ENCODE measurements around the gene PPP1R10.

The PPP1R10 gene

DNA sequence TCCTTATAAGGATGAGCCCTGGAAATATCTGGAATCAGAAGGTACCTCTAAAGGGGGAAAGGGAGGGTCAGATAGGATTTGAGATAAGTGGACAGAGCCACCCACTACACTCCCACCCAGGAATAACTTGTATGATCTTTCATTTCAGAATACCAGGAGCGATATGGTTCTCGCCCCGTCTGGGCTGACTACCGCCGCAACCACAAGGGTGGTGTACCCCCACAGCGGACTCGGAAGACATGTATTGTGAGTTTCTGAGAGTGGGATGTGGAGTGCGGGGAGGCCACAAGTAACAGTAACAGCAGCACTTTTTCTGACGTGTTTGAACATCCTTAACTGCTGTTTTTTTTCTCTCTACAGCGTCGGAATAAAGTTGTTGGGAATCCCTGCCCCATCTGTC is 2.5 kb upstream of the PPP1R10 start:
- DNase-seq (ENCODE audit: low read depth): no peak

GRCh38 chr6:30618270-30618797 is 1.3 kb upstream of the PPP1R10 start:
- no peak for DNase-seq (ENCODE audit: low read depth)

DNA sequence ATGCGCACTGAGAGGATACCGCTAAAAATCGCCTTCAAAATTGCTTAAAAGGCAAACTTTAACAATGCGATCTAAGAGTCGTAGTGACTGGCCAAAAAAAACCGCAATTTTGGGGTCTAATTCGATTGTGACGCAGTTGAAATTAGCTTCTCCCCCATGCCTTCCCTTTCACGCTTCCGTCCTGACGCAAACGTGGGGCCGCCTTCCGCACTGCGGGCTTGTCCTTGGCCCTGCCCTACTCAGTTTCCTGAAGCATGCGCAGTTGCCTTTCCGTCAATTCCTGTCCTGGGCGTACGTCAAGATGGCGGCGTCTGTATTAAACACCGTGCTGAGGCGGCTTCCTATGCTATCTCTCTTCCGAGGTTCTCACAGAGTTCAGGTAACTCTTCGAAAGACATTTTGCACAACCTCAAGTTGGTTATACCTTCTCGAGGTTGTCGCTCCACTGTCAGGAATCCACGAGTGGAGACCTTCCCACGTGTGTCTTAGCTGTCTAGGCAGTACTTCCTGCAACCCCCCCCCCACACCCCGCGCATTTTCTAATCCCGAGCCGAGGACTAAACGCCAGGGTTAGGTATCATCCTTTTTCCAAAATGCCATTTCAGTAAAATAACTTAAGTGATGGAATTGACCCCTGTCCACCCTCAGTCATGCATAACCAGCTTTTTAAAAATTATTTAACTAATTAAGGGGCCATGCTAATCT is 674 bp upstream of the PPP1R10 start, which contains the start of gene MRPS18B:
TSS of gene MRPS18B (plus strand) at position 276 of the 705 bp plus-strand sequence. CDS start at position 302, 26 bp downstream.
- DNase-seq (ENCODE audit: low read depth): peak; percentile 93

DNA sequence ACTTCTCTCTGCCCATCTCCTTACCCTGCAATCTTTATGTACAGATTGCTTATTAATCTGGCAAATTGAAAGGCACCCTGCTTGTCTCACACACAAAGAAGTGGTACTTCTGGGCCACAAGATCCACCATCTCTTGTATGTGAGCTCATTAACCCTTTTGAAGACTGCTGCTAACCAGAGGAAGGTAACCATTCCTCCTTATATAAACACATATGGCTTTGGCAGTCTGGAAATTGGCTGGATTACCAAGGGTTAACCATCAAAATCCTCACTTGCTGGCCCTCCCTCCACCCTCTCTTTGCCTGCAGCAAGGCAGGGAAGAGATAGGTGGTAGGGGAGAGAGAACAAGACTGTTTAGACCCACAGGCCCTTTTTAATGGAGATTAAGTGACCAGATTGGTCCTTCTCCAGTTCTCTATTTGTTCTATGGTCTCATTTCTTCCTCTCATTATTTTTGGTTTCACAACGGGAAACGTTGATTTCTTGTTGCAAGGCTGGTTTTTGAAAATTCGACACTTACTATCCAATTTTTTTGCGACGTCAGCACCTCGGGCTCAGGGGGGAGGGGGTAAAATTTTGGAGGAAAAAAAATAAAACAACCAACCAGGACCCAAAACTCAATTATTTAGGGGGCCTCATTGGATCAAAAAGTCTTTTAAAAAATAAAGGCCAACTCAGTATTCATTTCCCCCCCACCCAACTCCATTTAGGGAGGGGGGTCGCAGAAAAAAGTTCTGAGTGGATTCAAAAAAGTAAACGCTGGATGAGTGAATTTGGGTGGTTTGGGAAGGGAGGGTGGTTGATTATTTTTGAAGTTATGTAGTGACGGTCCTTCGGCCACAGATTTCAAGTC is 859 bp downstream of the PPP1R10 start:
- DNase-seq (ENCODE audit: low read depth): no peak

DNA sequence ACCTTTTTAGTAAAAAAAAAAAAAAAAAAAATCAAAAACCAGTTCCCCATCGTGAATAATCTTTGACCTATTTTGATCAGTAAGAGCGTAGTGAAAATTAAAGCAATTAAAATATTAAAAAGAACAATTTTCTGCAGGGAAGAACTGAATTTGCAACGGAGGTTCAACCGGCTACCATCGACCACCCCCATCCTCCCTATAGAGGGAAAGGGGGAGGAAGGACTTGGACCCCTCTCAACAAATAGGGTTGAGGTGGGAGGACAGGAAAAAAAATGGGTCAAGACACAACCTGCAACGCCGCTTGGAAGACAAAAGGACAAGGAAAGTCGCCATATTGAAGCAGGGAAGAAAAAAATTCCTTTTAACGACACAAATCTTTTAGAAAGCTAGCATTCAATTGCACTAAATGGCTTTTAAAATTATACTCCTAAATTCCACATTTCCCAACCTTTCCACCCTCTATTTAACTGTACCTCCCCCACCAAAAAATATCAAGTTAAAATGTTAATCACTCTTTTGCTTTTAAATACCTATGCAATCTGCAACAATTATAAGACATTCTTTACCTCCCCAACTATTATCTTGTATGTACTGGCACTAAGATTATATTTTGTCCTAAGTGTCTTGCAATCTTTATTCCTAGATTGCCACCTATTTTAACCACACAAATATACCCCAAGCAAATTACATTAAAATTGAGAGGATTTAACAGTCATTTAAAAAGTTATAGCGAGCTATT is 1.7 kb downstream of the PPP1R10 start:
- DNase-seq (ENCODE audit: low read depth): peak; percentile 53

DNA sequence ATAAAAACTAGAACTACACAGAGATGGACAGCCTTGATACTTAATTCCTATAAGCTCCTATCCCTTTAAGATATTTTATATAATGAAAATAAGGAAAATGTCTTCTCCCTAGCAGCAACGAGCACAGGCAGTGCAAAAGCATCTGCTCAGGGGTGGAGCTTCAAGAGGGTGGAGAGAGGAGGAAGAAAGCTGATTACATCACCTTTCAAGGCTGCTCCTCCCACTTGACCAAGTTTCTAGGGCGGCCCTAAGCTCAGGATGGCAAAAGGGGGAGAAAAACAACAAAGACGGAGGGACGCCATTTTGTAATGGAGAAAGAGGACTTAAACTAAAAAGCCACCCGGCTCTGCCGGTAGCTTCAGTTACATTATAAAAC is 2.2 kb downstream of the PPP1R10 start:
- DNase-seq (ENCODE audit: low read depth): peak; percentile 89

GRCh38 chr6:30614044-30614842 is 2.8 kb downstream of the PPP1R10 start:
- no peak for DNase-seq (ENCODE audit: low read depth)

DNA sequence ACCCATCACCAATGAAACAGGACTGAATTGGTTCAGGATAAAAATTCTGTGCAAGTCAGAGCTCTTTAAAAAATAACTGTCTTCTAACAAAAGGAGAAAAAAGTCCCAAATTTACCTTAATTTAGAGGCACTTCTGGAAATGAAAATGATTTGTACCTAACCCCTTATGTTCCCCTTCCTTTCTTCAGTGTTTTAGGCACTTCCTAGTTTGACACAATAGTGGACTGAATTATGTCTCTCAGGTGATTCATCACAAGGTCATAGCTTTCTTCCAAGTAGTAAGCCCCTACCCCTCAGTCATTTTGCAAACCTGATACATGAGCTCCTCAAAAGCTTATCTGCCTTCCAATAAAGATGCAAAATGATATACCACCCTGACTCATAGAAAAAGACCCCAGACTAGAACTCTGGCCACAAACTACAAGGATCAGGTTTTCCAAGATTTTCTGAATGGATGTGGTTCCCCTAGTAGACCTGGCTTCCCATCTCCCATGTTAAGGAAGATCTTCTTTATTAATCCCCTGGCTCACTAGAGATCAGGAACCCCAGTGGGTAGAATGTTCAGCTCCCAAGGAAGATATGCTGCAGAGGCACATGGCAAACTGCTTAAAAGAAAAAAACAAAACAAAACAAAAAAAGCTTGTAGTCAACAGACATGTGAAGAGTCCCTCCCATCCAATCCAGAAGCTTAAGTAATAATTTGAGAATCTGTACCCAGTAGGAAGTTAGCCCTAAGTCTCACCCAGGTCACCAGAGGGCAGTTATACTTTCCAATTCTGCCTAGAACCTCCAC is 3.6 kb downstream of the PPP1R10 start:
- no peak for DNase-seq (ENCODE audit: low read depth)

- DNase-seq (ENCODE audit: low read depth): no peak
Observed at GRCh38 chr6:30612687-30613248, 4.3 kb downstream of the PPP1R10 start.

GRCh38 chr6:30612213-30612612 is 4.8 kb downstream of the PPP1R10 start:
- DNase-seq (ENCODE audit: low read depth): no peak

DNA sequence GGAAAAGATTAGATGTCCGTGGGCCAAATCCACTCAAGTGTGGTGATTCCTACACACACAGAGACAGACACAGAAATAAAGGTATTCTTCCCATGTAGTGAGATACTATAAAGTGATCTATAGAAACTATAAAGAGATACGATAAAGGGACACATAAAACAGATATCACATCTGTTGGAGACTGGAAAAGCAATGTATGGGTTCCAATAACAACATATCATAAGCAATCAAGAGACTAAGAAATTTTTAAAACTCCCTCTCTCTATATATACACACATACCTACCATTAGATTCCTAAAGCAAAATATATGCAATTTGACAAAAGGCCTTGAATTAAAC is 5.2 kb downstream of the PPP1R10 start:
- DNase-seq (ENCODE audit: low read depth): no peak

DNA sequence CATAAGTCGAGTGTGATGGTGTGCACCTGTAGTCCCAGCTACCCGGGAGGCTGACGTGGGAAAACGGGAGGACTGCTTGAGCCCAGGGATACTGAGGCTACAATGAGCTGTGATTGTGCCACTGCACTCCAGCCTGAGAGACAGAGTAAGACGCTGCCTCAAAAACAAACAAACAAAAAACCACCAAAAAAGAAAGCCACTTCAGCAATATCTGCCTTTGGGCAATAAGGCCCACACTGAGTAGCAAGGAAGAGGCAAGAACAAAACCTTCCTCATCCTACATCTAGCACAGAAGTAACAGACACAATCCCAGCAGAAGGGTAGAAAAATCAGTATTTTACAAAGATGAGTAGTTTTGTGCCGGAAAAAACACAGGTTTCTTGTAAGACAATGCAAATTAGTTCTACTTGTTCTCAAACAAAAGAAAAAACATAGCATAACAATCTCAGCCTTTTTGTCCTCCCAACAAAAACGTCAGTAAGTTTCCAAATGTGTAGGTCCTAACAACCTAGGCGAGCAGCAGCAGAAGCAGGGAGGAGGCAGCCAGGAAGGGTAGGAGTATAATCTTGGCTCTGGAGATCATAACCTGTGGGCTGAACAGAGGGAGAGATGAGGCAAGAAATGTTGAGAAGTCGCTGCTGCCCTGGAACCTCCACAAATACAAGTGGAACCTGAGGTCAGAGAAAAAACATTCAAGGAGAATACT is 5.7 kb downstream of the PPP1R10 start:
- DNase-seq (ENCODE audit: low read depth): no peak

DNA sequence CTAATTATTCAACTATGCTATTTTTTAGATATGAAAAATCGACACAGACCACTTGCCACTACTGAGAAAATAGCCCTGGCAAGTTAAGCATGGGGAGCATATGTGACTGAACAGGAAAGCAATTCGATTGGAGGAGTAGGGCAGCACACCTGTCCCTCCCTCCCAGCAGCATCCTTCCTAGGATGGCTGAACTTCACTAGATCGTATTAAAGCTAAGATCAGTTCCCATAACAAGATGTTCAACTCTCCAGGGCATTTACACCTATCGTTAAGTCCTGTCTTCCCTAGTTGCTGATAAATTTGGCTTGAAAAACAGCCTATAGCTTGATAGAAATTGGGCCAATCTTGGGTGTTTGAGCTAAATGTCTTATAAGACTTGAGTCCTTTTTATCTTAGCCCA is 7.0 kb downstream of the PPP1R10 start:
- no peak for DNase-seq (ENCODE audit: low read depth)

DNA sequence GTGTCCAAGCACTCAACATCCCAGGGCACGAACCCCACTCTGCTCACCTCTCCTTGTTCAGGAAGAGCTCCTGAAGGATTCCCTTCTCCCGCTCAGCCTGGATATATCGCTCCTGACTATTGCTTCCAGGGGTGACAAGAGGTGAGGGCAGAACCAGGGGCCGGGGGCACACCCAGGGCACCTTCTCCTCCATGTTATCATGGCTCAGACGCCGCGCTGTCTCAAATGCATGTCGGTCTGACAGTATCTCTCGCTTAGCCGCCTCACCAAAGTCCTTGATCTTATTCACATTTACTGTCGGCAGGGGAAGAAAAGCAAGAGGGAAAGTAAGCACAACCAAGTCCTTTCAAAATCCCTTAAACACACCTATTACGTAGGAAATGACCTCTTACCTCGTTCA is 13.1 kb downstream of the PPP1R10 start:
- DNase-seq (ENCODE audit: low read depth): no peak

- no peak for DNase-seq (ENCODE audit: low read depth)
Observed at GRCh38 chr6:30601815-30602641, 15.0 kb downstream of the PPP1R10 start.

GRCh38 chr6:30601436-30601814 is 15.6 kb downstream of the PPP1R10 start:
- no peak for DNase-seq (ENCODE audit: low read depth)

DNA sequence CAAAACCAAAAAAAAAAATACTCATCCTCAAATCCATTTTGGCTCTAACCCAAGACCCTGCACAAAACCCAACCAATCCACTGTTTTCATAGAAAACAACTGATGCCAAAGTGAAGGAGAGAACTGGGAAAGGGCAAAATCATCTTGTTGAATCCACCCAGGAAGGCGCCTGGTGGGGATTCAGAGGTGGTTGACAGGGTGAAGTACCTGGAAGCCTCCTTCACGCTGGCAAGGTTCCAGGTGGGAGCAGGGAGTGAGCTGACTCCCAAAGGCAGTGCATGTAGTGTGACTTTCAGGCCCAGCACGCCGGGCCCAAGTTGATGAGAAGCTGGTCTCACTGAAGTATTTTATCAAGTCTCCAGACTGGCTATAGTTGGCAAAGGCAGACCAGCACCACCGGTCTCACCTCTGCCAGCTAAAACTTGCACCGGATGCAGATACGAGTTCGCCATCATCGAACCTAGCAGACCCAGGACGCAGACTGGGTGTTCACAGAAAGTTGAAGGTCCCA is 16.5 kb downstream of the PPP1R10 start:
- DNase-seq (ENCODE audit: low read depth): no peak

DNA sequence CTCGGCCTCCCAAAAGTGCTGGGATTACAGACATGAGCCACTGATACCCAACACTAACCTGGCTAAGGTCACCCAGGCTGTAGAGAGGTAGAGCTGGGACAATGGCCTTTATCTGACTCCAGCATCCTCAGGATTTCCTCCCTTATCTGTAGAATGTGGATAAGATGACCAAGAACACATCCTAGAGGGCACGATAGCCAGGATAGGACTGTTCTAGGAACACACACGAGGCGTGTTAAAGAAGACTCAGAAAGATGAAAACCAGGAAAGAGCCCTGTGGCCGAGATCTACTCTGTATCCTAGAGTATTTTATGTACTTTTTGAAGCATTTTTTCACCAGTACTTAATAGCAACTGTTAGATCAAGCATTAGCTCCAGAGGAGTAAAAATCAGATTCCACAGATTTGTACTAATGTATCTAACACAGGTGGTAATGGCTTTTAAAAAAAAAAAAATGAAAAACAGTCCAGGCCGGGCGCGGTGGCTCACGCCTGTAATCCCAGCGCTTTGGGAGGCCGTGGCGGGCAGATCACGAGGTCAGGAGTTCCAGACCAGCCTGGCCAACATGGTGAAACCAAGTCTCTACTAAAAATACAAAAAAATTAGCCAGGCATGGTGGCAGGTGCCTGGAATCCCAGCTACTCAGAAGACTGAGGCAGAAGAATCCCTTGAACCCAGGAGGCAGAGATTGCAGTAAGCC is 17.3 kb downstream of the PPP1R10 start:
- no peak for DNase-seq (ENCODE audit: low read depth)
